ENCODE measurements around the gene KIAA0513.

Gene KIAA0513

GRCh38 chr16:85003725-85004586 is 23.6 kb upstream of the KIAA0513 start:
- DNase-seq (ENCODE audit: low read depth in 4 of 4, low spot score in 1 of 4): no peak

DNA sequence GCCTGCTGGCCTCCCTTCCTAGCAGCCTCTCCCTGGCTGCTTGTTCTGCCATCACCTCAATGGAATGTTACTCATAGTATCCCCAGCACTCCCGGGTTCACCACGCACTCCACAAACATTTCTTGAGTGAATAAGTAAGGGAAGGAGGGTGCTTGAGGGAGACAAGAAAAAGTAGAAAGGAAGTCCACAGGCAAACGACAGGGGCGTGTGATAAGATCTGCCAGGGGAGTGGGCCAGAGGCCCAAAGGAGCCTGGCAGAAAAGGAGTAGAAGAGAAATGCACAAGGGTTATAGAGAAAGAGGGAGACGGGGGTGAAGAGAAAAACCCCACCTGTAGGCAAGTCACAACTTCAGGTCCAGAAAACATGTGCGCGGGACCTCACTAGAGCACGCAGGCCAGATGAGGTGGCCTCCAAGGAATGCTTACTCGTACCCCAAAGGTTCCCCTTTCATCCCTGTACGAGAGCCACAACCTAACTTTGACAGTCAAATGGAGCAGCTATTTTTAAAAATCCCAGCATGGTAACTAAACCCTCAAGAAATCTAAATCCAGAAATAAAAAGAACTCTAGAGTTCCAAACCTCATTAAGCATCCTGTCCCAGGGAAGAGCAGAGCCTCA is 22.9 kb upstream of the KIAA0513 start:
- DNase-seq (ENCODE audit: low read depth in 4 of 4, low spot score in 1 of 4): no peak

- DNase-seq (ENCODE audit: low read depth in 4 of 4, low spot score in 1 of 4): no peak
Measured at GRCh38 chr16:85005285-85006069, 22.1 kb upstream of the KIAA0513 start.

DNA sequence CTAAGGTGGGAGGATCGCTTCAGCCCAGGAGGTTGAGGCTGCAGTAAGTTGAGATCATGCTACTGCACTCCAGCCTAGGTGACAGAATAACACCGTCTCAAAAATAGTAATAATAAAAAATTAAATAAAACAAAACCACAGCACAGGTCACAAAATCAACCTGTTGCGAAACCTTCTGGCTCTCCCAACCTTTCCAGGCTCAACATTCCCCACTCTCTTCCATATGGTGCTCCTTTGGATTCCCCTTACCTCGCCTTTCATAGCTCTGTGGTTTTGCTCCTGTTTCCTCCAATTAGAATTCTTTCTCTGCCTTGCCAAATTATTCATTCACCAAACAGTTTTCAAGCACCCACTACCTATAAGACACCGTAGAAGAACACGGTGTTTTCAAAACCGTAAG is 21.0 kb upstream of the KIAA0513 start:
- no peak for DNase-seq (ENCODE audit: low read depth in 4 of 4, low spot score in 1 of 4)

DNA sequence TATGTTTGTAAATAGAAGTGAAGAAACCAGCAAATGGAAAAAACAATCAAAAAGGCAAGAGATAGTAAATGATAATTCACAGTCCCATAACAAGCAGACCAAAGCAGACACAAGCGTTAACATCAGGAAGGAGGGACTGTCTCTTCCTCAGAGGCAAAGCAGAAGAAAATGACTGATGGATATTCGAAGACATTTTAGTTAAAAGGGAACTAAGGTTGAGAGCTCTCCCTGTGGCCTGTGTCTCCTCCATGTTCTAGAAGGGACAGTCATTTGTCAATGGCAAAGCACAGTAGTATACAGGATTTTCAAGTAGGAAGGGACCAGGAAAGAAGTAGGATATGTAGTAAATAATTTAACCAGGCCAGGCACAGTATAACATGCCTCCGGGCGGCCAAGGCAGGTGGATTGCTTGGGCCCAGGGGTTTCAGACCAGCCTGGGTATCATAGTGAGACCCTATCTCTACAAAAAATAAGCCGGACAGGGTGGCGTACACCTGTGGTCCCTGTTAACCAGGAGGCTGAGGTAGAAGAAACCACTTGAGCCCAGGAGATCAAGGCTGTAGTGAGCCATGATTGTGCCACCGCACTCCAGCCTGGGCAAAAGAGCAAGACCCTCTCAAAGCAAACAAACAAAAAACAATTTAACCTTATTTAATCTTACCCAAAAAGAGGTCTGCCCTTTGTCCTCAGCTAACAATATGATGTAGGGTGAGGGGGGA is 19.9 kb upstream of the KIAA0513 start:
- no peak for DNase-seq (ENCODE audit: low read depth in 4 of 4, low spot score in 1 of 4)

DNA sequence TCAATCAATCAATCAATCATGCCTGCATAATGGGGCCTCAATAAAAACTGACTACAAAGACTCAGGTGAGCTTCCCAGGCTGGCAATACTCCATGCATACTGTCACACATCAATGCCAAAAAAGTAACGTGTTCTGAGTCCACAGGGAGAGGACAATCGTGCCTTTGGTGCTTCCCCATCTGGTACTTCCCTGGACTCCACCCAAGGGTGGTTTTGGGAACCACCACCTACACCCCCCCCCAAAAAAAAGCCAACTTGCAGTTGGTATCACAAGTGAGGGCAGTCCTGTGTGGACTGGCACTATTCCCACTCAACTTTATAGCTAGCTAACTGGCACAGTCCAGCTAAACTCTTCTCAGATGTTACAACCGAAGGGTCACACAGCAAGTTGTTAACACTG is 19.3 kb upstream of the KIAA0513 start:
- no peak for DNase-seq (ENCODE audit: low read depth in 4 of 4, low spot score in 1 of 4)

GRCh38 chr16:85010446-85010930 is 17.1 kb upstream of the KIAA0513 start:
- no peak for DNase-seq (ENCODE audit: low read depth in 4 of 4, low spot score in 1 of 4)

DNA sequence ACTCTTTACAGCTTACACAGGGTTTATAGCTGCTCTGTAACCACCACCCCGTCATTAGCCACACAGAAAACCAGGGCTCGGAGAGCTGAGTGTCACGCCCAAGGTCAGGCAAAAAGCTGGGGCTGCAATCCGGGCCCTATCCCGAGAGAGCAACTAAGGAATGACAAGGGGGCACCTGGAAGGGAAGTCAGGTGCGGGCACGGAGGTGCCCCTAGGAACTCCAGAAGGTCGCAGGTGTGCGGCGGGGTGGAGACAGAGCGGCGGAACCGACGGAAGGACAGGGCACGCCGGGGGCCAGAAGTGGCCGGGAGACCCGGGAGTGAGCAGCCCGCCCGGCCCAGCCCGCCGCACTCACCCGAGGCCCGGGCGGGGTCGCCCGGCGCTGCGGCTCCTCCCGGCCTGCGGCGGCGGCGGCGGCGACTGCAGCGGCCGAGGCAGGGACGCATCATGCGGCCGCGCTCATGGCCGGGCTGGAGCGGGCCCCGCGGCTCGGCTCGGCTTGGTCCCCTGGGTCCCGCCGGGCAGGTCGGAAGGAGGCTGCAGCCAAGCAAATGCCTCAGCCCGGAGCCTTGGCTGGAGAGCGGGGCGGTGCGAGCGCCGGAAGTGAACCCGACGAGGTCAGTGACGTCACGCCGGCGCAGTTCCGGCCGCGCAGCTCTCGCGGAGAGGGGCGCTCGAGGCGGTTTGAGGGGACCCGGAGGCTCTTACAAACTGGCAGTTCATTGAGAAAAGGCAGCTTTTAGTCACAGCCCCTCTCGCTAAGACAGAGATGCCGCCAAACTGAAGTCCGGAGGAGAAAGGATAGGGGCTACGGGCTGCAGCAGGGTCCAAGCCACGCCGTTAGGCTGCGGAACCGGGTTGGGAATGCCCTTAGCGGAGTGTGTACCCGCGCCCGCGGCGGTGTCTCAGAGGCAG is 16.4 kb upstream of the KIAA0513 start, which contains the start of gene ZDHHC7:
TSS of gene ZDHHC7 (minus strand) at position 605 of the 915 bp plus-strand sequence. CDS start 20,917 bp downstream, outside the sequence.
- DNase-seq (ENCODE audit: low read depth in 4 of 4, low spot score in 1 of 4): peak; percentile 69 to 78 (median 78)

DNA sequence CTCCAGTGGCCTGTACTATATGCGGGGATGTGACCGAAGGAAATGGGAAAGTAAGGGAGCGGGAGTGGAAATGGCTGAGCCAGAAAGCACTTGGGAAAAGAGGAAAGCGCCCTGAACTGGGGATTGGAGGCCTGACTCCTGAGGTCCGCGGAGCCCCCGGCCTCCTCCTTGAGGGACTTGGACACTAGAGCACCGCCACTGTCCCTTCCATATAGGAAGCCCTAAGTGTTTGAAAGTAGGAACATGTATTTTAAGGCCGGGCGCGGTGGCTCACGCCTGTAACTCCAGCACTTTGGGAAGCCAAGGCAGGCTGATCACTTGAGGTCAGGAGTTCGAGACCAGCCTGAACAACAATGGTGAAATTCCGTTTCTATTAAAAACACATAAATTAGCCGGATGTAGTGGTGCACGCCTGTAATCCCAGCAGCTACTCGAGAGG is 15.7 kb upstream of the KIAA0513 start:
- DNase-seq (ENCODE audit: low read depth in 4 of 4, low spot score in 1 of 4): no peak

- no peak for DNase-seq (ENCODE audit: low read depth in 4 of 4, low spot score in 1 of 4)
Measured at GRCh38 chr16:85014311-85014710, 13.3 kb upstream of the KIAA0513 start.

GRCh38 chr16:85015481-85016187 is 12.0 kb upstream of the KIAA0513 start:
- no peak for DNase-seq (ENCODE audit: low read depth in 4 of 4, low spot score in 1 of 4)

DNA sequence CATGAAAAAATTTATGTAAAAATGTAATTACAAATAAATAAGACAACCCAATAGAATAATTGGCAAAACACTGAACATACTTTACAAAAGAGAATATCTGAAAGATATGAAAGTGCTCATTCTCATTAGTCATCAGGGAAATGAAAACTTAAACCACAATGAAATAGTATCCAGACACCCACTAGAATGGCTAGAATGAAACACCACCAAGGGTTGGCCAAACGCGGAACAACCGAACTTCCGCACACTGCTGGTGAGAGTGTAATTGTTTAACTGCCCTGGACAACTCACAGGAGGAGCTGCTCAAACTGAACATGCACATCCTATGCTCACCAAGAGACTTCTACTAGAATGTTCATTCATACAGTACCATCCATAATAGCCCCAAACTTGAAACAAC is 10.4 kb upstream of the KIAA0513 start:
- no peak for DNase-seq (ENCODE audit: low read depth in 4 of 4, low spot score in 1 of 4)

- DNase-seq (ENCODE audit: low read depth in 4 of 4, low spot score in 1 of 4): no peak
Measured at GRCh38 chr16:85017633-85018032, 10.0 kb upstream of the KIAA0513 start.

GRCh38 chr16:85018529-85019236 is 8.9 kb upstream of the KIAA0513 start:
- DNase-seq (ENCODE audit: low read depth in 4 of 4, low spot score in 1 of 4): no peak

GRCh38 chr16:85019659-85020245 is 7.8 kb upstream of the KIAA0513 start:
- DNase-seq (ENCODE audit: low read depth in 4 of 4, low spot score in 1 of 4): no peak

DNA sequence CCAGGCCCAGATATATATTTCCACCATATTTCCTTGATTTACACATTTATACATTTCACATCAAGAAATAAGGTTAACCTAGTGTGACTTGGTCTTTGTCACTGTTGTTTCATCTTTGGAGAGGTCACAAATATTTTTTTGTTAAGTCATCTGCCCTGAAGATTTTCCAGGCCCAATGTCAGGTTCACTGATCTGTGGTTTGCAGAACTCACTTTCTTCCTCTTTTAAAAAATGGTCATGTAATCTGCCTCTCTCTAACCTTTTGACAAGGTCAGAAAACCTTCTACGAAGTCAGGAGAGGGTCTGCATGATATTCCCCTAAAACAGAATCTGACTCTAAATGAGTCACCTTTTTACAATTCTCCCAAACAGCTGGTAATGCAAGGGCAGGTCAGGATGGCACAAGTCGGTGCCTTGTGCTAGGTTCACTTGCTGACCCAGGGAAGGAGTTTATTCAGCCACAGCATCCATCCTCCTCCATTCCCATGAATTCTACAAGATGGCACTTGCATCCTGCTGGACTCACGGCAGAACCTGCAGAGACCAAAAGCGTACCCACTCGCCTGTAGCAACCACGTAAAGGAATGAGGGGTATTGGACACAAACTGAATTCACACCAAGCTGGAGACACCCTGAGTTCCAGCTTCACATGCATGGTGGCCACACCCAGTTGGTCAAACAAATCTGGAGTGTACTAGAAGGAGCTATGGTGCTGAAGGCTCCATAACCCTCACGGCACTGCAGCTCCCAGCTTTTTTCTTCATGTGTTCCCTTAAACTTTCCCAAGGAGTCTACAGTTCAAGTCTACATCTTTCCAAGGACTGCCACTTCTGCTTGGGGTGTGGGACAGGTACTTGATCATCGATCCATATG is 1.6 kb upstream of the KIAA0513 start:
- DNase-seq (ENCODE audit: low read depth in 4 of 4, low spot score in 1 of 4): no peak

GRCh38 chr16:85026703-85027102 is 892 bp upstream of the KIAA0513 start:
- DNase-seq (ENCODE audit: low read depth in 4 of 4, low spot score in 1 of 4): no peak
